MCF 10A (cell line): ENCODE results near the gene KIAA0408. TPM values are rescaled to one million over a fixed set of nuclear protein-coding genes. Genes with fewer than 3 reads are reported as not detected.

Experiments used
- BruUV-seq: library from RNA; stranded (reverse); fragments of 400-500 nt; replicated peaks from 2 replicates; lab custom pipeline; 2021; lab: Mats Ljungman, UMichigan
- CTCF ChIA-PET: fragments of 300-600 bp; sonication (Branson Sonifier 250); formaldehyde crosslinking; extraction: SDS; loops from one replicate; lab custom pipeline; 2021; ENCODE audit warnings: antibody characterized with exemption, inconsistent platforms; lab: Yijun Ruan, JAX
- POLR2A ChIA-PET: fragments of 300-600, 350-650 bp; sonication (Branson Sonifier 250); formaldehyde crosslinking; extraction: SDS; loops from one replicate; lab custom pipeline; 2020; ENCODE audit warnings: antibody characterized with exemption, inconsistent platforms; lab: Yijun Ruan, JAX
- DNase-seq: peaks from one replicate; pipeline ENCODE4 v3.0.0-alpha.2; 2018; ENCODE audit not compliant: unreplicated experiment
- H3K27ac Mint-ChIP-seq: one replicate; pipeline ENCODE4 v1.8.0; 2022; ENCODE audit warnings: mild to moderate bottlenecking, low read depth, mixed read lengths; ENCODE audit not compliant: unreplicated experiment
- H3K27me3 Mint-ChIP-seq: one replicate; pipeline ENCODE4 v1.8.0; 2022; ENCODE audit warnings: mixed read lengths; ENCODE audit not compliant: insufficient read depth, unreplicated experiment
- H3K36me3 Mint-ChIP-seq: one replicate; pipeline ENCODE4 v1.8.0; 2022; ENCODE audit warnings: mild to moderate bottlenecking, moderate library complexity, mixed read lengths; ENCODE audit not compliant: insufficient read depth, unreplicated experiment
- H3K4me1 Mint-ChIP-seq: one replicate; pipeline ENCODE4 v1.8.0; 2022; ENCODE audit warnings: mixed read lengths; ENCODE audit not compliant: insufficient read depth, unreplicated experiment
- H3K4me3 Mint-ChIP-seq: one replicate; pipeline ENCODE4 v1.8.0; 2022; ENCODE audit warnings: mild to moderate bottlenecking, moderate library complexity, mixed read lengths; ENCODE audit not compliant: unreplicated experiment
- H3K9me3 Mint-ChIP-seq: one replicate; pipeline ENCODE4 v1.8.0; 2022; ENCODE audit warnings: mixed read lengths; ENCODE audit not compliant: unreplicated experiment
- CTCF ChIP-seq: fragments of 200-600 bp; IDR thresholded peaks from one replicate; pipeline ENCODE4 v1.8.0; 2022; ENCODE audit warnings: antibody characterized with exemption, mild to moderate bottlenecking; ENCODE audit not compliant: unreplicated experiment
- intact Hi-C: fragments of 100-400 bp; cut with micrococcal nuclease; formaldehyde crosslinking; loops from 2 replicates; pipeline ENCODE4 v1.14.1; 2022
- total RNA-seq: library from RNA; stranded (reverse); gene quantifications from 2 replicates; pipeline ENCODE4 v1.2.3, GENCODE V29; 2022

Gene KIAA0408
- total RNA-seq, 1 experiment from 2014 or later: not detected

- H3K4me1 Mint-ChIP-seq: no peaks in the 10 kb centered on the region
- no peaks in the 10 kb centered on the region for H3K9me3 Mint-ChIP-seq
- DNase-seq: no peak
- intact Hi-C loops: no loop called here
- H3K36me3 Mint-ChIP-seq: no peaks in the 10 kb centered on the region
- H3K27me3 Mint-ChIP-seq: no peaks in the 10 kb centered on the region
- ChIA-PET POLR2A (no interaction called here), CTCF (interaction anchor here (0.7 to 1.0 kb wide), 2 partner anchors 18 to 144 kb away, joined by 3 to 5 read pairs; no protein-coding TSS in a partner anchor)
- BruUV-seq: no TSS peak
- H3K4me3 Mint-ChIP-seq: no peak overlapping the region
- TF ChIP-seq CTCF: no peak
- H3K27ac Mint-ChIP-seq: no peak overlapping the region
Measured at GRCh38 chr6:127446356-127446755, 12.8 kb downstream of the KIAA0408 start.

GRCh38 chr6:127441881-127442280 lies 17.3 kb downstream of the KIAA0408 start:
- BruUV-seq: no TSS peak
- no peak overlapping the region for H3K4me3 Mint-ChIP-seq
- no peaks in the 10 kb centered on the region for H3K4me1 Mint-ChIP-seq
- no peak overlapping the region for H3K27ac Mint-ChIP-seq
- ChIA-PET POLR2A (no interaction called here), CTCF (no interaction called here)
- no peak for TF ChIP-seq CTCF
- intact Hi-C loops: no loop called here
- H3K27me3 Mint-ChIP-seq: no peaks in the 10 kb centered on the region
- no peak for DNase-seq
- no peaks in the 10 kb centered on the region for H3K36me3 Mint-ChIP-seq
- no peaks in the 10 kb centered on the region for H3K9me3 Mint-ChIP-seq

GRCh38 chr6:127439718-127440117 lies 19.5 kb downstream of the KIAA0408 start:
- intact Hi-C loops: no loop called here
- H3K36me3 Mint-ChIP-seq: no peaks in the 10 kb centered on the region
- TF ChIP-seq CTCF: no peak
- ChIA-PET POLR2A (no interaction called here), CTCF (no interaction called here)
- H3K4me3 Mint-ChIP-seq: no peak overlapping the region
- no peak for DNase-seq
- no peaks in the 10 kb centered on the region for H3K9me3 Mint-ChIP-seq
- no TSS peak for BruUV-seq
- no peaks in the 10 kb centered on the region for H3K27me3 Mint-ChIP-seq
- no peak overlapping the region for H3K27ac Mint-ChIP-seq
- H3K4me1 Mint-ChIP-seq: no peaks in the 10 kb centered on the region

GRCh38 chr6:127436578-127437110 lies 22.5 kb downstream of the KIAA0408 start:
- no peaks in the 10 kb centered on the region for H3K4me1 Mint-ChIP-seq
- no peak for TF ChIP-seq CTCF
- no peak overlapping the region for H3K27ac Mint-ChIP-seq
- no peaks in the 10 kb centered on the region for H3K27me3 Mint-ChIP-seq
- intact Hi-C loops: no loop called here
- H3K36me3 Mint-ChIP-seq: no peaks in the 10 kb centered on the region
- CTCF ChIA-PET: no interaction called here
- POLR2A ChIA-PET: no interaction called here
- H3K4me3 Mint-ChIP-seq: no peak overlapping the region
- DNase-seq: no peak
- no TSS peak for BruUV-seq
- no peaks in the 10 kb centered on the region for H3K9me3 Mint-ChIP-seq
